Measurements from ENCODE around the gene TMEM141. TPM values are rescaled to one million over a fixed set of nuclear protein-coding genes. Genes with fewer than 3 reads are reported as not detected.

TMEM141 gene
- polyA plus RNA-seq, 1 donor from 2014 or later, result 30.1 TPM

GRCh38 chr9:136757751-136758140, 33.4 kb upstream of the TMEM141 start:
- Histone ChIP-seq H3K27me3 (ENCODE audit: insufficient read depth, low read depth, low read length) (no peaks in the 10 kb centered on the region), H3K9me3 (ENCODE audit: low read length) (no peaks in the 10 kb centered on the region), H3K36me3 (ENCODE audit: insufficient read depth, low read length) (no peaks in the 10 kb centered on the region), H3K4me3 (ENCODE audit: low read length) (no peak overlapping the region), H3K9ac (ENCODE audit: low read length) (no peak overlapping the region), H2AFZ (ENCODE audit: low read depth, low read length) (no peak overlapping the region), H4K20me1 (ENCODE audit: insufficient read depth) (no peaks in the 10 kb centered on the region), H3F3A (ENCODE audit: insufficient read depth, low read length, poor library complexity, severe bottlenecking) (no peaks in the 10 kb centered on the region), H3K79me2 (replicated peaks; ENCODE audit: insufficient read depth, low read length) (no peaks in the 10 kb centered on the region), H3K9me2 (ENCODE audit: insufficient read depth, low read length) (no peaks in the 10 kb centered on the region), H3K27ac (ENCODE audit: low read length) (no peak overlapping the region), H3K4me2 (ENCODE audit: low read length) (no peak overlapping the region)
- TF ChIP-seq CTCF (IDR thresholded peaks at IDR 0.05; ENCODE audit: poor library complexity, severe bottlenecking), result no peak
- no peak for TF ChIP-seq MXI1 (conservative IDR thresholded peaks at IDR 0.05; ENCODE audit: poor library complexity, severe bottlenecking)
- no peak for TF ChIP-seq REST (IDR thresholded peaks at IDR 0.05; ENCODE audit: borderline replicate concordance)
- TF ChIP-seq TAF1 (IDR thresholded peaks at IDR 0.05; ENCODE audit: low read depth), result no peak
- no peak for TF ChIP-seq POLR2AphosphoS5 (IDR thresholded peaks at IDR 0.05)
- TF ChIP-seq RAD21 (conservative IDR thresholded peaks at IDR 0.05), result no peak
- TF ChIP-seq EP300 (conservative IDR thresholded peaks at IDR 0.05; ENCODE audit: poor library complexity, severe bottlenecking), result no peak
- no peak for TF ChIP-seq EZH2 (IDR thresholded peaks at IDR 0.05; ENCODE audit: borderline replicate concordance, insufficient read depth, low read length, poor library complexity, severe bottlenecking)

- H3K27ac ChIP-seq (ENCODE audit: low read length), result no peak overlapping the region
- no peak overlapping the region for H2AFZ ChIP-seq (ENCODE audit: low read depth, low read length)
- H4K20me1 ChIP-seq (ENCODE audit: insufficient read depth), result no peaks in the 10 kb centered on the region
- H3F3A ChIP-seq (ENCODE audit: insufficient read depth, low read length, poor library complexity, severe bottlenecking), result no peaks in the 10 kb centered on the region
- H3K9me3 ChIP-seq (ENCODE audit: low read length), result no peaks in the 10 kb centered on the region
- no peaks in the 10 kb centered on the region for H3K9me2 ChIP-seq (ENCODE audit: insufficient read depth, low read length)
- no peak overlapping the region for H3K9ac ChIP-seq (ENCODE audit: low read length)
- no peaks in the 10 kb centered on the region for H3K27me3 ChIP-seq (ENCODE audit: insufficient read depth, low read depth, low read length)
- no peak for TF ChIP-seq REST (IDR thresholded peaks at IDR 0.05; ENCODE audit: borderline replicate concordance)
- no peak for TF ChIP-seq POLR2AphosphoS5 (IDR thresholded peaks at IDR 0.05)
- TF ChIP-seq EP300 (conservative IDR thresholded peaks at IDR 0.05; ENCODE audit: poor library complexity, severe bottlenecking), result no peak
- TF ChIP-seq TAF1 (IDR thresholded peaks at IDR 0.05; ENCODE audit: low read depth), result no peak
- TF ChIP-seq SMC3 (conservative IDR thresholded peaks at IDR 0.05; ENCODE audit: poor library complexity), result no peak
- TF ChIP-seq MXI1 (conservative IDR thresholded peaks at IDR 0.05; ENCODE audit: poor library complexity, severe bottlenecking), result no peak
- TF ChIP-seq EZH2 (IDR thresholded peaks at IDR 0.05; ENCODE audit: borderline replicate concordance, insufficient read depth, low read length, poor library complexity, severe bottlenecking), result no peak
- H3K4me3 ChIP-seq (ENCODE audit: low read length), result no peak overlapping the region
- H3K79me2 ChIP-seq (replicated peaks; ENCODE audit: insufficient read depth, low read length), result no peaks in the 10 kb centered on the region
- no peaks in the 10 kb centered on the region for H3K36me3 ChIP-seq (ENCODE audit: insufficient read depth, low read length)
- H3K4me2 ChIP-seq (ENCODE audit: low read length), result no peak overlapping the region
These were observed 32.1 kb upstream of the TMEM141 start for GRCh38 chr9:136759001-136759400.
